SW 1271 (cell line): Measurements from ENCODE around the gene PDIA4.

ENCODE experiments used
- DNase-seq, 2 experiments: peaks; one replicate each; lab custom pipeline; 2025; lab: John Stamatoyannopoulos, UW

The PDIA4 gene

GRCh38 chr7:148967602-148968001 lies 60.7 kb downstream of the PDIA4 start:
- no peak for DNase-seq

GRCh38 chr7:148967032-148967372 lies 61.3 kb downstream of the PDIA4 start:
- DNase-seq, result no peak

- DNase-seq, result no peak
These were observed 63.6 kb downstream of the PDIA4 start for GRCh38 chr7:148964483-148965267.

GRCh38 chr7:148963583-148964482 lies 64.5 kb downstream of the PDIA4 start:
- DNase-seq, result no peak

- DNase-seq, result peak in 1 of 2 experiments; percentile 64
These were observed 65.3 kb downstream of the PDIA4 start for GRCh38 chr7:148962823-148963582.

- DNase-seq, result no peak
These were observed 65.9 kb downstream of the PDIA4 start for GRCh38 chr7:148962440-148962822.

- no peak for DNase-seq
These were observed 68.6 kb downstream of the PDIA4 start for GRCh38 chr7:148959726-148960125.

- DNase-seq, result no peak
These were observed 70.2 kb downstream of the PDIA4 start for GRCh38 chr7:148958061-148958460.

- DNase-seq, result no peak
These were observed 73.5 kb downstream of the PDIA4 start for GRCh38 chr7:148954766-148955165.

- no peak for DNase-seq
These were observed 74.6 kb downstream of the PDIA4 start for GRCh38 chr7:148953676-148954075.
